HG02763 (cell line): ENCODE measurements around the gene KMO.

Experiments used
- ATAC-seq: cut with Tn5 transposase; IDR thresholded peaks from one replicate; pipeline ENCODE4 v1.9.1; 2021; ENCODE audit warnings: mild to moderate bottlenecking, moderate library complexity; ENCODE audit not compliant: unreplicated experiment

KMO gene

GRCh38 chr1:241536304-241536703 lies 4.1 kb downstream of the KMO start:
- no peak for ATAC-seq

- no peak for ATAC-seq
Measured at GRCh38 chr1:241536969-241537368, 4.8 kb downstream of the KMO start.

- no peak for ATAC-seq
Measured at GRCh38 chr1:241542199-241542907, 10.2 kb downstream of the KMO start.

GRCh38 chr1:241548008-241548407 lies 15.8 kb downstream of the KMO start:
- no peak for ATAC-seq

- no peak for ATAC-seq
Measured at GRCh38 chr1:241550318-241550717, 18.1 kb downstream of the KMO start.

- peak; percentile 79 for ATAC-seq
Measured at GRCh38 chr1:241551759-241552638, 19.8 kb downstream of the KMO start.

- ATAC-seq, result no peak
Measured at GRCh38 chr1:241553886-241554592, 21.9 kb downstream of the KMO start.

- ATAC-seq, result no peak
Measured at GRCh38 chr1:241555526-241555925, 23.3 kb downstream of the KMO start.

- no peak for ATAC-seq
Measured at GRCh38 chr1:241557031-241557430, 24.9 kb downstream of the KMO start.

- no peak for ATAC-seq
Measured at GRCh38 chr1:241557551-241558193, 25.5 kb downstream of the KMO start.

- ATAC-seq, result no peak
Measured at GRCh38 chr1:241560146-241560848, 28.1 kb downstream of the KMO start.

- no peak for ATAC-seq
Measured at GRCh38 chr1:241560849-241561187, 28.6 kb downstream of the KMO start.

GRCh38 chr1:241569848-241570247 lies 37.7 kb downstream of the KMO start:
- no peak for ATAC-seq

GRCh38 chr1:241574154-241574553 lies 42.0 kb downstream of the KMO start:
- ATAC-seq, result no peak

- no peak for ATAC-seq
Measured at GRCh38 chr1:241579434-241579833, 47.3 kb downstream of the KMO start.

GRCh38 chr1:241582921-241583321 lies 50.7 kb downstream of the KMO start:
- no peak for ATAC-seq

- no peak for ATAC-seq
Measured at GRCh38 chr1:241586905-241587512, 54.8 kb downstream of the KMO start.

- no peak for ATAC-seq
Measured at GRCh38 chr1:241589521-241589920, 57.3 kb downstream of the KMO start.

GRCh38 chr1:241590719-241591118 lies 58.5 kb downstream of the KMO start:
- ATAC-seq, result no peak

- no peak for ATAC-seq
Measured at GRCh38 chr1:241591317-241591716, 59.1 kb downstream of the KMO start.
